HG03565 (cell line): ENCODE data around the gene MIEN1.
"Not testable (repeated sequence)": the region's sequence is repeated elsewhere in the genome, so short reads cannot be mapped to it uniquely, and the experiment has no call there.

Source experiments
- ATAC-seq: cut with Tn5 transposase; IDR thresholded peaks from one replicate; pipeline ENCODE4 v1.9.1; 2021; ENCODE audit warnings: mild to moderate bottlenecking, moderate library complexity; ENCODE audit not compliant: unreplicated experiment

The MIEN1 gene

DNA sequence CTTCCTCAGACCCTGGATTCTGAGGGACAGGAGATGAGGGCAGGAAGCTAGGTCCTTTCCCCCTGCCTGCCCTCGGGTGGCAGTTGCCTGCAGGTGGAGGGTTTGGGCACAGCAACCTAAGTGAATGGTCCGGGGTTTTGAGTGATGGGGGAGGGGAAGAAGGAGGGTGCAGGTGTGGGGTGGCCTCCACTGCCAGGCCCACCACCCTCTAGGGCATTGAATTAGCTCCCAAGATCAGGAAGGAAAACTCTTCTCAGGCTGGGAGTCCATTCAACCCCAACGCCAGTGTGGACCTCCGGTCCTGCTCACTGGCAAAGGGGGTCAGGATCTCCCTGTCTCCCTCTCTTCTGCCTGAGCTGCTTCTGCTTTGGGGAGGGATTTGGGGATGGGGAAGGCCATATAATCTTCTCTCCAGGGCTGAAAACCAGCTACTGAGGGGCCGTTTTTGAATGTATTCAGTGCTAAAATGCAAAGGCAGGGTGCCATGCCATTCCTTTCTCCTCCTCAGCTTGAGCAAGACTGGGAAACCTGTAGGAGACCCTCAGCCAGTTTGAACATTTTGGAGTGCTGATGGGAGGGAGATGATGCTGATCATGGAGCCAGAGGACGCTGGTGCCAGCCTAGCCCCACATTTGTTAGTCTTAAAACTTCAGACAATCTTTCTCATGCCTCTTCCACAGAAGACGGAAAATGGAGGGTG lies 26.2 kb upstream of the MIEN1 start:
- ATAC-seq = no peak

DNA sequence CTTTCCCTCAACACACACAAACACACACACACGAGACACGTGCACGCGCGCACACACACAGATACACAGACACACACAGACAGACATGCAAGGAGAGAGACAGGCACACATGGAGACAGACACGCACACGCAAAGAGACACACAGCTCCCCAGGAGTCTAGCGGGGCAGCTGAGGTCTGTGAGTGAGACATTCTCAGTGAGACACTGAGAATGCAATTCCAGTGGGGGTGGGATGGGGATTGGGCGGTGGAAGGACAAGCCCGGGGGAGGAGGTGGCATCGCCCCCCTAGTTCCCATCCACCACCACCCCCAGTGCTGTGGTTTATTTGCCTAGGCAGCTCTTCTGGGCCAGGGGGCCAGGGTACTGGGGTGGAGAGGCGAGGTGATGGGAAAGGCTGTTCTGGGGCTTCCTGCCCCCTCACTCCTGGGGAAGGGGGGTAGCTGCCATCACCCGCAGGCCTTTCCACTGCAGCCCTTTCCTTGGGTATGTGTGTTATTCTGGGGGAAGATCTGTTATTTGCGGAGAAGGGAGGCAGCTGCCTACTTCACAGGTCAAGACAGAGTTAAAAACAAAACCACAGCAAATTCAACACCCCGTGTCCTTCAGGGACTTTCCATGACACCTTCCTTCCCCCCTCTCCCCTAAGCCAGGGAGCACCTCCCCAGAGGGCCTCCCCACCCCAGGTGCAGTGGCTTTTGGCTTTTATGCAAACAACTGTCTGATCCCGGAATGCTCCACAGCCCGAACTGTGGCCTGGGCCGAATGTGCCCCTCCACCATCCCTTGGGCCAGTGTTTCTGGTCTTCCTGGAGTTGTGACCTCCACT lies 25.4 kb upstream of the MIEN1 start:
- ATAC-seq = no peak

DNA sequence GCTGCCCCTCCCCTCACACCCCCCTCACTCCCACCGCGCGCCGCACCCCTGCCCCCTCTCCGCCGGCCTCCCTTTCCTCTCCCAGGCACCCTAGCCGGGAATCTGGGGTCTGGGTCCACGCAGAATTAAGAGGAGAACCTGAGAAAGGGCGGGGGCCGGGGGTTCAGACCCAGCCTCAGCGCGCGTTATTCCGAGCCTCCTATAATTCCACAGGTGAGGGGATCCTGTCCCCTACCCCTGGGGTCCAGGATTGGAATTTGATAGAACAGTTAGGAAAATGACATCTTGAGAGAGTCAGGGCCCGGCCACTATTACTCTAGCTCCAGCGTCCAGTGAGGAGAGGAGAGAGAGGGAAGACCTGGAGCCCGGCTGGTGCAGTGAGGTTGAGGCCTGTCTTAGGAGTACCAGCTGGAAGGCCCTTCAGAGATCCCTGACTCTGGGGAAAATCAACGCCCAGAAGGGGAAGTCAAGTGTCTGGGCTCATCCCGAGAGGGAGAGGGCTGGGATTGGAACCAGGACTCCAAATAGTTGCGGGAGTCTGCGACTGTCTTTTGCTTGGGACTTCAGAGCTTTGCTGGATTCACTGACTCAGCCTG lies 24.7 kb upstream of the MIEN1 start:
- no peak for ATAC-seq

DNA sequence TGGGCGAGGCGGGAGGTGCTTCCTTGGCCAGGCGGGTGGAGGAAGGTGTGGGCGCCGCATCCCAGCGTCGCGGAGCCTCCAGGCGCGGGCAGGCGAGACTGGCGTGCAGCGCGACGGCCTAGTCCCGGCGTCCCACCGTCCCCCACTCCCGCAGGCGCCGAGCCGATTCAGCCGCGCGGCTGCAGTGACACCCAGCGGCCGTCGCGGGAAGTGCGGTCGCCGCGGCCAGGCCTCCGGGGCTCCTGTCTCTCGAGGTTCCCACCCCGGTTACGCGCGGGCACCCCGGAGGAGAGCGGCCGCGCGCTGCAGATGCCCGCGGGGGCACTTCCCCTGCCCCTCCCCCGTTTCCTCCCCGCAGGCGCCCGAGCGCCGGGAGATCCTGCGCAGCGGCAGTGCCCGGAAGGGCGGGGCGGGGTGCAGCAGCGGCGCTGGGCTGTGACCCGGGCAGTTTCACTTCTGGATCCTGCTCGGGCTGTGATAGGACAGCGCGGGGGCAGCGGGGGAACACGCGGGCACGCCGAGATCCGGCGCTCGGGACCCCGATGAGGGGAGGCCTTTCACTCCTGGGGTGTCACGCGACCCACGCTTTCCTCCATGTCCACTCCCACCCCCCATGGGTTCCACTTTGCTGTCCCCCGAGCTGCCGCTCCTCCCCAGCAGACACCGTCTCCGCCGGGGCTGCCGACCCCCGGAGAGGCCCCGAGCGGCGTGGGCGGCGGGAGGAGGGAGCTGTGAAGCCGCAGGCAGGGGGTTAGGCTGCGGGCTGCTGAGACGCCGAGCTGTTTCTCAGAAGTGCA lies 24.0 kb upstream of the MIEN1 start:
- peak; percentile 60 for ATAC-seq

DNA sequence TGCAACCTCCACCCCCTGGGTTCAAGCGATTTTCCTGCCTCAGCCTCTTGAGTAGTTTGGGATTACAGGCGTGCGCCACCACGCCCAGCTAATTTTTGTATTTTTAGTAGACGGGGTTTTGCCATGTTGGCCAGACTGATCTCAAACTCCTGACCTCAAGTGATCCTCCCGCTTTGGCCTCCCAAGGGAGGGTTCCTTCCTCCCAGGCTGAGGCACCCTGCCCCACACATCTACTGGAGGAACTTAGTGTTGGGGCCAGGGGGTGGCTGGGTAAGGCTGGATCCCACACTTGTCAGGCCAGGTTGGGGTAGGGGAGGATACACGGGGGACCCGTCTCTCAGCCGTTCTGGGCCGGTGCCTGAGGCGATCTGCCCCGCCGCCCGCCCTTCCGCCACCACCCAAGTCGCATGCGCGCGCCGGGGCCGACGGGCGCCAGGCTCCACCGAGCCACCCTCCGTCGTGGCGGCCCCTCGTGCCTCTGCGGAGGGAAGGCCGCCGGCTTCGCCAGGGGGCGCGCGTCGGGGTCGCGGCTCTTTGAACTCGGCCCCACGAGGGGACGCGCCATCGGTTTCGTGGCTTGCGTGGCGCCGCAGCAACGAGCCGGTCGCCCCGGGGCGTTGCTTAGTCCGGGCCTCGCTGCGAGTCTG lies 23.3 kb upstream of the MIEN1 start:
- peak; percentile 9 for ATAC-seq

DNA sequence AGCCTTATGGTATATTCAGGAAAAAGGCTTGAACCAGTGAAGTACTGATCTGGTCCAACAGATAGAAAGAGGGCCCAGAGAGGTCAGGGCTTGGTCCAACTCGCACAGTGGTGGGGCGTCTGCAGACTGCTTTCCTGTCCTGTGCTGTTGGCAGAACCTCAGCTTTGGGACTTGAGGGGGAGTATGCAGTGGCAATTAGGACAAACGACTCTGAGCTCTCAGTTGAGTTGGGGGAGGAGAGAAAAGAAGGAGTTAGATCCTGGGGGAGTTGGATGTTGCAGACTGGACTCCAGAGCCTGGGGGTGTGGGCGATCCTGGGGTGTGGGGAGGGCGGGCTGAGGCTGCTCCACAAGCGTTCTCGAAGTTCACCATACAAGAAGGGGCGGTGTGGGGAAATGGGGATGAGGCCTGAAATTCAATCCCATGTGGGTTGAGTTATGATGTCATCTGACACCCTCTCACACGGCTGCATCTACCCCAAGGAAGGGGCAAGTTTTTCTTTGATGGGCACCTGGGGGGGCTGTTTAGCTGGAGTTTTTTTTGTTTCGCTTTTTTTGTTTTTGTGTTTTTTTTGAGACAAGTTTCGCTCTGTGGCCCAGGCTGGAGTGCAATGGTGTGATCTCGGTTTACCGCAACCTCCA lies 22.0 kb upstream of the MIEN1 start:
- no peak for ATAC-seq

DNA sequence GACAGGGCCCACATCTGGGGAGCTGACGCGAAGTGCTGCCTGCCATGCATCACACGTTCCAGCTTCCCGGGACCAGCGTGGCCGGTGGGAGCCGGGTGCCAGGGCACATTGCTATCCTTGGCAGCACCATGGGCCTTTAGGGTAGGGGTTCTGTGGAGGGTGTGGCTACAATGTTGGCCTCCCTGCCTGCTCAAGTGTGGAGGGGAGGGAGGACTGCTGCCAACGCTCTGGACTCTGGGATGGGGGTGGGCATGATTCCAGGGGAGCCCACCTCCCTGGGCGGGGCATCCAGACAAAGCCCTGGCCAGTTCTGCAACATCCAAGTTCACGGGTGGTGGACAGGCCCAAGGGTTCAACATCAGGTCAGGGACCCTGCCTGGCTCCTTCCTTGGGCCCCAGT lies 21.3 kb upstream of the MIEN1 start:
- ATAC-seq = no peak

DNA sequence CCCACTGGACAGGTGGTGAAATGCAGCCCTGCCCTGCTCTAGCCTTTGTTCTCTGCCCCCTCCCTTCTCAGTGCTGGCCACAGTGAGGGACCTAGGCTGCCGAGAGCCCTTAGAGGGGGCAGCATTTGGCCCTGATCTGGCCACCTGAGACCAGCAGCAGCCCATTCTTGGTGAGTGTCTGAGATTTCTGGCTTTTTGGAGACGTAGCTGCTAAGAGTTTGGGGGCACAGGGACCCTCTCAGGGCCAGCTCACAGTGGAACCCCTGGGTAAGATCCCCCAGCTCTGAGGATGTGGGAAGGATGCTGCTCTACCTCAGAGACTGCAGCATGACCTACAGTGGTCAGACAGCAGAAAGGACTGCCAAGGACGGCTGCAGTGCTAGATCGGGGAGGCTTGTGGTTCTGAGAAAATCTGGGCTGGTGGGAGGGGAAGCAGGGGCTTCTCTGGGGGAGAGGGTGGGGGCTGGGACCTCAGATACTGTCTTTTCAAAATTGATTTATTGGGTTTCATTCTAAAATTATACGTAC lies 20.7 kb upstream of the MIEN1 start:
- no peak for ATAC-seq

DNA sequence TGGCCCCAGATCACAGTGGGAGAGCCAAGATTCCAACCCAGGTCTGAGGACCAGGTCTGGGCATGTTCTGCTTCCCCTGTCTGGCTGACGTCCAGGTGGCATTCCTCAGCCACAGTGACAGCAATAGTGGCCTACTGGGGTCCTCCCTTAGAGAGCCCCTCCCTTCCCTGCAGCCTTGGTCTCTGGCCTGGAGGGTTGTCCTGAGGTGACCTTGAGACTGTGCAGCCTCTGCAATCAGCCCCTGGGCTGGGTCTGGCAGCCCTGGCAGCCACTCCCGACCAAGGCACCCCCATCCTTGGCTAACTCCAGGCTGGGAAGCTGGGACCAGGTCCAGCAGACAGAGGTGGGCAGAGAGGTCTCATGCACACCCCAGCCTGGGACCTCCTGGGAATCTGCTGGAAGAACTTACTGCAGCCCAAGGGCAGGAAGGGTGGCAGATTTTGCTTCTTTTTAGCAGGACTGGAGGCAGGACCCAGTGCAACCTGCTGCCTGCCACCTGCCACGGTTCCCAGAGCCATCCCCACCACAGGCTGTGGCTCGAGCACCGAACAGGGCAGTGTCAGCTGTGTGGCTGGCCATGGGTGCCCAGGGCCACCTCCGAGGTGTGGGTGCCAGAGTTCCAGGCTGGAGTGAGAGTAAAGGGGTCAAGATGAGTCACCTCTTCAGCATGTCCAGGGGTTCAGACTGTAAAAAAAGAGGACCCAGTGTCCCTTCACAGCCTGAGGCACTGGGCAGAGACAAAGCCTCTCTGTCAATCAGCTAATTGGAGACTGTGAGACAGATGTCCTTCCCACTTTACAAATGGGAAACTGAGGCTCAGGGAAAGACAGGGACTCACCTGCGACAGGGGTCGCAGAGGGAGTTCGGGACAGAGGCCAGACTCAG lies 20.0 kb upstream of the MIEN1 start:
- ATAC-seq = no peak

DNA sequence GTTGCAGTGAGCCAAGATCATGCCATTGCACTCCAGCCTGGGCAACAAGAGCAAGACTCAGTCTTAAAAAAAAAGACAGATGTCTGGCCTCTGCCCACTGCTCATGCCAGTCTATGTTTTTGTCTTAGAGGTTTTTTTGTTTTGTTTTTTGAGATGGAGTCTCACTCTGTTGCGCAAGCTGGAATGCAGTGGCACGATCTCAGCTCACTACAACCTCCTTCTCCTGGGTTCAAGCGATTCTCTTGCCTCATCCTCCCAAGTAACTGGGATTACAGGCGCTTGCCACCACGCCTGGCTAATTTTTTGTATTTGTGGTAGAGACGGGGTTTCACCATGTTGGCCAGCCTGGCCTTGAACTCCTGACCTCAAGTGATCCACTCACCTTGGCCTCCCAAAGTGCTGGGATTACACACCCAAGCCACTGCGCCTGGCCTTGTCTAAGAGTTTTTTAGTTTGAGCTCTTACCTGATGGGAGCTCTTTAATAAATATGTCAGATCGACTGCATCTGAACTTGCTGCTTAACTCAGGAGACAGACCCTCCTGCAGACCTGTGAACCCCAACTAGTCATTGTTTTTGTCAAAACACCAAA lies 18.2 kb upstream of the MIEN1 start:
- not testable (repeated sequence) for ATAC-seq

DNA sequence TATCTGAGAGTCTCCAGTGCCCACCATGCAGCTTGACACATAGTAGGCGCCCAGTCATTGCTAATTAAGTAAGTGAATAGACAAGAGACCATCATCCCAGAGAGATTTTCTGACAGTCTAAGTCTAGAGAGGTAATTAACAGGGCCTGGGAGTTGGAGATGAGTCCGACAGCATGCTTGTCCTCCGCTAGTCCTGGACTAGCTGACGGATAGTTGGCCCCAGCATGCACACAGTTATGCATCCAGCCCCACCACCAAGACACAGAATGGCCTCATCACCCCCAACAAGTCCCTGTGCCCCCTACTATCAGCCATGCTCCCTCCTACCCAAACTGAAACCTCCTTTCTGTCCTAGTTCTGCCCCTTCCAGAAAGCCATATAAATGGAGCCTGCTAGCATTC lies 17.4 kb upstream of the MIEN1 start:
- ATAC-seq = no peak

DNA sequence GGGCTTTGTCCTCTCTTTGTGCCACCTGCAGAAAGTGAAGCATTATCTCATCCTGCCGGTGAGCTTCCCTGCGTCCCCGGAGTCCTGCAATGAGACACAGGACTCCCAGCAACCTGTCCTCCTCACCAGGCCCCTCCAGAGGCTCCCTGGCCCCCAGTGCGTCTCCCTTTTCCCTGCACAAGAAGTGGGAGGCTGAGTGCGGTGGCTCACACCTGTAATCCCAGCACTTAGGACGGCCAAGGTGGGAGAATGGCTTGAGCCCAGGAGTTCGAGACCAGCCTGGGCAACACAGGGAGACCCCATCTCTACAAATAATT lies 15.8 kb upstream of the MIEN1 start:
- ATAC-seq = no peak

DNA sequence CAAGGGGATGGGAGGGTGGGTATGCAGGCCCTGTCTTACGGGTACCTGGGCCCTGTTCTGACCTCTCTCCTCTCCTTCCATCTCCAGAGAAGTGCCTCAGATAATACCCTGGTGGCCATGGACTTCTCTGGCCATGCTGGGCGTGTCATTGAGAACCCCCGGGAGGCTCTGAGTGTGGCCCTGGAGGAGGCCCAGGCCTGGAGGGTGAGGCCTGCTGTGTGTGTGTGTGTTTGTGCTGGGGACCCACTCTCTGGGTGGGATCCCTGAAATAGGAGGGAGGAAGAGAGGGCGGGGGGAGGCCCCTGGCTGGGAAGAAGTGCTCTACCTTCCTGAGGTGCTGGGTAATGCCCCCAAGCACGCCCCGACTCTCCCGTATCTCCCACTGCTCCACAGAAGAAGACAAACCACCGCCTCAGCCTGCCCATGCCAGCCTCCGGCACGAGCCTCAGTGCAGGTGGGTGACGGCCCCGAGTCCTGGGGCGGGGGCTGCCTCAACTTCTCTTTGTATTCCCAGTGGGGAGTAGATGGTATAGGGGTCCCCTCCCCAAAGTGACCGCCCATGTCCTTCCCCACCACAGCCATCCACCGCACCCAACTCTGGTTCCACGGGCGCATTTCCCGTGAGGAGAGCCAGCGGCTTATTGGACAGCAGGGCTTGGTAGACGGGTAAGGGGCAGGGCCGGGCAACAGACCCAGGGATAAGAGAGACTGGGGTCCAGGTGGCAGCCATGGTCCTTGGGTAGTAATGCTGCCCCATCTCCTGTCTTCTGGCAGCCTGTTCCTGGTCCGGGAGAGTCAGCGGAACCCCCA lies 15.2 kb upstream of the MIEN1 start:
- ATAC-seq = no peak

DNA sequence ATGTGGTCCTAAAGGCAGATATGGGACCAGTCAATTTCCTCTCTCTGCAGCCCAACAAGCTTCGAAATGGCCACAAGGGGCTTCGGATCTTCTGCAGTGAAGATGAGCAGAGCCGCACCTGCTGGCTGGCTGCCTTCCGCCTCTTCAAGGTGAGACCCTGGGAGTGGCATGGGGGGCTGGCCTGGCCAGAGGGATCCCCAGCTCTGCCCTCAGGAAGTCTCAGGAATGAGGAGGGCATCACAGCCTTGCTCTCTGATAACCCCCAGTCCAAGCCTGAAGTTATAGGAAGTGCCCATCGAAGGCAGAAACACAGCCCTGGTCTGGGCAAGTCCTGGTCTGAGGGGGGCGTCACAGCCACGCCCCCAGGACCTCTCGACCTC lies 14.5 kb upstream of the MIEN1 start:
- ATAC-seq = no peak

DNA sequence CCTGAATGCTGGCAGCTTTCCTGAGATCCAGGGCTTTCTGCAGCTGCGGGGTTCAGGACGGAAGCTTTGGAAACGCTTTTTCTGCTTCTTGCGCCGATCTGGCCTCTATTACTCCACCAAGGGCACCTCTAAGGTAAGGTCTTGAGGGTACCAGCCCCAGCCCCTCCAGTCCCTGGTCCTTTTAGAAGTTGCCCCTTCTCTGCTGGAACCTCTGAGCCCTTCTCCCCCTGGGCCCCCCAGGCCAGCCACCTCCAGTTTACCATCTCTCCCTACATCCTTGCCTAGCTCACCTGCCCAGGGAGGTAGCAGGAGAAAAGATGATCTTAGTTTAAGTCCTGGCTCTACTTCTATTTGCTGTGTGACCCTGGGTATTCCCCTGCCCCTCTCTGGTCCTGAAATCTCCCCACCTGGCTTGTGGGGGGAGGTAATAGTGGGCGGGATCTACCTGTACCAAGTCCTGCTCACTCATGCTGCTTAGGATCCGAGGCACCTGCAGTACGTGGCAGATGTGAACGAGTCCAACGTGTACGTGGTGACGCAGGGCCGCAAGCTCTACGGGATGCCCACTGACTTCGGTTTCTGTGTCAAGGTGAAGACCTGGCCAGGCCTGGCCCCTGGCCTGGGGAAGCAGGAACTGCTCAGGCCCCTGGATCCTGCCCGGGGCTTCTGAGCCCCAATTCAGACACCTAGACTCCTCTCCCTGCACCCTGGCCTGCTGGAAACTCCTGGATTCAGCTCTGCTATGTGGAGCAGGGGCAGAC lies 13.9 kb upstream of the MIEN1 start:
- ATAC-seq = no peak

DNA sequence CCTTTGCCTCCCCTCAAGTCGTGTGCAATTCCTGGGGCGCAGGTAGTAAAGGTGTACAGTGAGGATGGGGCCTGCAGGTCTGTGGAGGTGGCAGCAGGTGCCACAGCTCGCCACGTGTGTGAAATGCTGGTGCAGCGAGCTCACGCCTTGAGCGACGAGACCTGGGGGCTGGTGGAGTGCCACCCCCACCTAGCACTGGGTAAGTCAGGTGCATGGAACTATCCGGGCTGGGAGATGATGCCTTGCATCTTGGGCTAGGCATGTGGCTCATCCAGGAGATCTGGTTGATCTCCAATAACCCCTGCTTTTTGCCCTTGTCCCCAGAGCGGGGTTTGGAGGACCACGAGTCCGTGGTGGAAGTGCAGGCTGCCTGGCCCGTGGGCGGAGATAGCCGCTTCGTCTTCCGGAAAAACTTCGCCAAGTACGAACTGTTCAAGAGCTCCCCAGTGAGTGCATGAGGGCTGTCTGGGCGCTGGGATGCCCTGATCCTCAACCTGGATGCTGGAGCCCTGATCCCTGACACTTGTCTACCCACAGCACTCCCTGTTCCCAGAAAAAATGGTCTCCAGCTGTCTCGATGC lies 12.6 kb upstream of the MIEN1 start:
- no peak for ATAC-seq
